A673 (cell line): Measurements from ENCODE around the gene CPNE8. TPM values are rescaled to one million over a fixed set of nuclear protein-coding genes. Genes with fewer than 3 reads are reported as not detected.

Experiments used
- BruUV-seq: library from RNA; stranded (reverse); fragments of 400-500 nt; replicated peaks from 2 replicates; lab custom pipeline; 2021; lab: Mats Ljungman, UMichigan
- CTCF ChIA-PET: fragments of 300-600 bp; sonication (Branson Sonifier 250); formaldehyde crosslinking; loops from one replicate; lab custom pipeline; 2022; ENCODE audit warnings: antibody characterized with exemption; lab: Charles Lee
- POLR2A ChIA-PET: fragments of 300-600 bp; sonication (Branson Sonifier 250); formaldehyde crosslinking; loops from one replicate; lab custom pipeline; 2022; ENCODE audit warnings: antibody characterized with exemption; ENCODE audit not compliant: low non-redundant PET; lab: Charles Lee
- DNase-seq: peaks from one replicate; pipeline ENCODE4 v3.0.0-alpha.2; 2015; ENCODE audit warnings: low spot score
- H3K27ac ChIP-seq: fragments of 200-600 bp; sonication (generic); 2 replicates; pipeline ENCODE4 v1.5.1; 2016; ENCODE audit warnings: mixed run types, low read depth, mild to moderate bottlenecking, mixed read lengths, antibody characterized with exemption, low read length; ENCODE audit not compliant: poor library complexity, severe bottlenecking
- H3K27me3 ChIP-seq: fragments of 200-600 bp; sonication (generic); replicated peaks from 2 replicates; pipeline ENCODE4 v1.6.1; 2017; ENCODE audit warnings: mixed run types, low read depth, mild to moderate bottlenecking, mixed read lengths, antibody characterized with exemption, low read length; ENCODE audit not compliant: insufficient read depth, poor library complexity
- H3K36me3 ChIP-seq: fragments of 200-600 bp; sonication (generic); 2 replicates; pipeline ENCODE4 v1.6.1; 2016; ENCODE audit warnings: mixed run types, mild to moderate bottlenecking, mixed read lengths, antibody characterized with exemption, low read length; ENCODE audit not compliant: insufficient read depth, poor library complexity, severe bottlenecking
- H3K4me1 ChIP-seq: fragments of 200-600 bp; sonication (generic); 2 replicates; pipeline ENCODE4 v1.6.1; 2017; ENCODE audit warnings: mixed run types, mild to moderate bottlenecking, mixed read lengths, antibody characterized with exemption, low read length; ENCODE audit not compliant: insufficient read depth, poor library complexity, severe bottlenecking
- H3K4me3 ChIP-seq: fragments of 200-600 bp; sonication (generic); 2 replicates; pipeline ENCODE4 v1.5.1; 2016; ENCODE audit warnings: low read depth, mixed run types, mild to moderate bottlenecking, mixed read lengths, low read length; ENCODE audit not compliant: poor library complexity, severe bottlenecking
- H3K9me3 ChIP-seq: fragments of 200-600 bp; sonication (generic); 2 replicates; pipeline ENCODE4 v1.6.1; 2016; ENCODE audit warnings: mixed run types, low read depth, mild to moderate bottlenecking, mixed read lengths, antibody characterized with exemption, low read length; ENCODE audit not compliant: poor library complexity, severe bottlenecking
- CTCF ChIP-seq: fragments of 300-800, 200-600 bp; sonication (generic); conservative IDR thresholded peaks from 2 replicates; pipeline ENCODE4 v1.5.1; 2017; ENCODE audit warnings: low read depth, mild to moderate bottlenecking, antibody characterized with exemption, low read length, moderate library complexity, mixed read lengths
- EZH2 ChIP-seq: fragments of 200-600 bp; sonication (generic); IDR thresholded peaks from 2 replicates; pipeline ENCODE4 v1.6.1; 2017; ENCODE audit warnings: borderline replicate concordance, low read depth, mild to moderate bottlenecking, mixed read lengths, antibody characterized with exemption, low read length; ENCODE audit not compliant: poor library complexity, severe bottlenecking
- intact Hi-C: fragments of 100-400 bp; cut with micrococcal nuclease; formaldehyde crosslinking; loops from one replicate; pipeline ENCODE4 v1.10.0; 2022; ENCODE audit not compliant: unreplicated experiment
- total RNA-seq: library from RNA; stranded (reverse); gene quantifications from 2 replicates; pipeline ENCODE4 v1.2.3, GENCODE V29; 2021

The CPNE8 gene
- total RNA-seq, 1 experiment from 2014 or later: 1.3 TPM

GRCh38 chr12:38889297-38889815, 16.0 kb downstream of the CPNE8 start:
- DNase-seq: no peak
- Histone ChIP-seq H3K9me3 (no peaks in the 10 kb centered on the region), H3K4me3 (no peak overlapping the region), H3K4me1 (no peaks in the 10 kb centered on the region), H3K36me3 (no peaks in the 10 kb centered on the region), H3K27me3 (no peaks in the 10 kb centered on the region), H3K27ac (no peak overlapping the region)
- CTCF ChIA-PET: no interaction called here
- POLR2A ChIA-PET: no interaction called here
- intact Hi-C loops: no loop called here
- TF ChIP-seq EZH2: no peak
- TF ChIP-seq CTCF: no peak
- BruUV-seq: no TSS peak

GRCh38 chr12:38887770-38888169, 17.6 kb downstream of the CPNE8 start:
- ChIA-PET CTCF (no interaction called here), POLR2A (no interaction called here)
- H3K36me3 ChIP-seq: no peaks in the 10 kb centered on the region
- no peaks in the 10 kb centered on the region for H3K4me1 ChIP-seq
- no TSS peak for BruUV-seq
- H3K27ac ChIP-seq: no peak overlapping the region
- DNase-seq: no peak
- intact Hi-C loops: no loop called here
- no peaks in the 10 kb centered on the region for H3K27me3 ChIP-seq
- no peak overlapping the region for H3K4me3 ChIP-seq
- TF ChIP-seq CTCF (no peak), EZH2 (no peak)
- H3K9me3 ChIP-seq: no peaks in the 10 kb centered on the region

- no peaks in the 10 kb centered on the region for H3K9me3 ChIP-seq
- DNase-seq: no peak
- H3K4me1 ChIP-seq: no peaks in the 10 kb centered on the region
- H3K27ac ChIP-seq: no peak overlapping the region
- intact Hi-C loops: no loop called here
- CTCF ChIA-PET: no interaction called here
- H3K4me3 ChIP-seq: no peak overlapping the region
- POLR2A ChIA-PET: no interaction called here
- no peaks in the 10 kb centered on the region for H3K27me3 ChIP-seq
- BruUV-seq: no TSS peak
- H3K36me3 ChIP-seq: no peaks in the 10 kb centered on the region
- TF ChIP-seq CTCF: no peak
- TF ChIP-seq EZH2: no peak
Measured at GRCh38 chr12:38886931-38887330, 18.5 kb downstream of the CPNE8 start.
